Kidney (tissue), 14 donors: Measurements from ENCODE around the gene IRF6. TPM values are rescaled to one million over a fixed set of nuclear protein-coding genes. Genes with fewer than 3 reads are reported as not detected.
A peak's percentile ranks its signal among the peaks of the same experiment; 100 is the strongest.

Experiments
- DNase-seq, 5 donors: peaks; one replicate each; pipeline ENCODE4 v3.0.0-alpha.2; 2013 to 2020
- FAIRE-seq: peaks from 2 replicates; lab custom pipeline; 2012; peaks lifted over from hg19 to GRCh38; lab: Jason Lieb, UNC
- H3K27ac ChIP-seq, 2 donors: one replicate each; pipeline ENCODE4 v1.7.0; 2013; ENCODE audit warnings: low read depth in 2 of 2, low read length in 2 of 2, inconsistent platforms in 1 of 2
- H3K27me3 ChIP-seq: one replicate; pipeline ENCODE4 v1.7.1; 2013; ENCODE audit warnings: low read length, inconsistent platforms; ENCODE audit not compliant: control insufficient read depth, insufficient read depth
- H3K36me3 ChIP-seq, 3 donors: one replicate each; pipeline versions ENCODE4 v1.7.0 to v1.7.1; 2013; ENCODE audit warnings: low read length in 3 of 3, control low read depth in 1 of 3, inconsistent platforms in 1 of 3; ENCODE audit not compliant: insufficient read depth in 3 of 3, control insufficient read depth in 2 of 3
- H3K4me1 ChIP-seq, 3 donors: one replicate each; pipeline versions ENCODE4 v1.7.0 to v1.7.1; 2013; ENCODE audit warnings: low read length in 3 of 3, inconsistent platforms in 1 of 3, low read depth in 1 of 3; ENCODE audit not compliant: control insufficient read depth in 2 of 3, insufficient read depth in 2 of 3
- H3K4me3 ChIP-seq, 3 donors: one replicate each; pipeline versions ENCODE4 v1.7.0 to v1.8.1; 2013; ENCODE audit warnings: low read length in 3 of 3, control low read depth in 1 of 3, inconsistent platforms in 1 of 3
- H3K9ac ChIP-seq, 3 donors: one replicate each; pipeline versions ENCODE4 v1.7.0 to v1.7.1; 2013; ENCODE audit warnings: low read length in 3 of 3, control low read depth in 1 of 3, inconsistent platforms in 1 of 3
- H3K9me3 ChIP-seq, 3 donors: one replicate each; pipeline versions ENCODE4 v1.7.0 to v1.7.1; 2013; ENCODE audit warnings: low read length in 3 of 3, control low read depth in 1 of 3, inconsistent platforms in 1 of 3; ENCODE audit not compliant: control insufficient read depth in 2 of 3, insufficient read depth in 1 of 3
- intact Hi-C: fragments of 100-400 bp; cut with DNase I; formaldehyde crosslinking; loops from one replicate; pipeline ENCODE4 v1.11.1; 2022
- polyA plus RNA-seq: library from polyadenylated mRNA; stranded (reverse); fragments of 350-450 nt; fragmentation: Illumina TruSeq; extraction: RNeasy Lipid Tissue Mini Kit (QIAGEN cat#74804); gene quantifications from one replicate; pipeline ENCODE4 v1.2.3, GENCODE V29; 2014; ENCODE audit warnings: low read depth, low replicate concordance; ENCODE audit not compliant: insufficient read depth
- total RNA-seq: library from RNA; stranded (reverse); fragmentation: NEBNext Ultra II Directional; extraction: Animal tissue kit (Norgen Biotek cat#: 25700); gene quantifications from one replicate; pipeline ENCODE4 v1.2.1, GENCODE V29; 2021
- TF ChIP-seq, protein P1 (sequence below): IDR thresholded peaks from 3 replicates; pipeline ENCODE4 v1.5.1; 2012; ENCODE audit warnings: mild to moderate bottlenecking, moderate library complexity, borderline replicate concordance; ENCODE audit not compliant: insufficient read depth; ENCODE audit errors: extremely low read depth
- donor health status: control.
- donor health status: control.
- donor health status: control.
- donor health status: control.
- donor health status: control.
- donor health status: DM: yes; HTN: yes; CAD: no.
- donor health status: Normal renal cell carcinoma (clear cell type).

The IRF6 gene
- total and polyA plus RNA-seq, 2 donors from 2014 or later = 24.0 to 37.1 TPM

DNA sequence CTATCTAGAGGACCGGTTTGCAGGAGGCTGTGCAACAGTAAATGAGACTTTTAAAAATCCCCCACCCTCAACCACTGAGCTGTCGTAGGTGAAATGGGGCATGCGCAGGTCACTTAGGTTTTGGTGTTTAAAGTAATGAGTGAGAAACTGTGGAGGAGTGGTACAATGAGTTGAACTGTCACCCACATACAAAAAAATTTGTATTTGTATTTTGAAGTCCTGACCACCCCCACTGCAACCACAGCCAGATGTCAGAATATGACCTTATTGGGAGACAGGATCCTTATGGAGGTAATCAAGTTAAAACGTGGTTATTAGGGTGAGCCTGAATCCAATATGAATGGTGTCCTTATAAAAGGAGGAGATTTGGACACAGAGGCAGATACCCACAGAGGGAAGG is 1.6 kb upstream of the IRF6 start:
- intact Hi-C loops = no loop called here
- no peak overlapping the region for H3K27ac ChIP-seq
- H3K9me3 ChIP-seq = no peaks in the 10 kb centered on the region
- DNase-seq = no peak
- no peaks in the 10 kb centered on the region for H3K27me3 ChIP-seq
- H3K36me3 ChIP-seq = no peaks in the 10 kb centered on the region
- H3K9ac ChIP-seq = no peak overlapping the region
- TF ChIP-seq, protein P1, sequence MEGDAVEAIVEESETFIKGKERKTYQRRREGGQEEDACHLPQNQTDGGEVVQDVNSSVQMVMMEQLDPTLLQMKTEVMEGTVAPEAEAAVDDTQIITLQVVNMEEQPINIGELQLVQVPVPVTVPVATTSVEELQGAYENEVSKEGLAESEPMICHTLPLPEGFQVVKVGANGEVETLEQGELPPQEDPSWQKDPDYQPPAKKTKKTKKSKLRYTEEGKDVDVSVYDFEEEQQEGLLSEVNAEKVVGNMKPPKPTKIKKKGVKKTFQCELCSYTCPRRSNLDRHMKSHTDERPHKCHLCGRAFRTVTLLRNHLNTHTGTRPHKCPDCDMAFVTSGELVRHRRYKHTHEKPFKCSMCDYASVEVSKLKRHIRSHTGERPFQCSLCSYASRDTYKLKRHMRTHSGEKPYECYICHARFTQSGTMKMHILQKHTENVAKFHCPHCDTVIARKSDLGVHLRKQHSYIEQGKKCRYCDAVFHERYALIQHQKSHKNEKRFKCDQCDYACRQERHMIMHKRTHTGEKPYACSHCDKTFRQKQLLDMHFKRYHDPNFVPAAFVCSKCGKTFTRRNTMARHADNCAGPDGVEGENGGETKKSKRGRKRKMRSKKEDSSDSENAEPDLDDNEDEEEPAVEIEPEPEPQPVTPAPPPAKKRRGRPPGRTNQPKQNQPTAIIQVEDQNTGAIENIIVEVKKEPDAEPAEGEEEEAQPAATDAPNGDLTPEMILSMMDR = no peak
- no peak overlapping the region for H3K4me3 ChIP-seq
- no peak for FAIRE-seq
- peaks cover 0 to 7% (median 3%) of the 10 kb centered on the region in 3 donors for H3K4me1 ChIP-seq

DNA sequence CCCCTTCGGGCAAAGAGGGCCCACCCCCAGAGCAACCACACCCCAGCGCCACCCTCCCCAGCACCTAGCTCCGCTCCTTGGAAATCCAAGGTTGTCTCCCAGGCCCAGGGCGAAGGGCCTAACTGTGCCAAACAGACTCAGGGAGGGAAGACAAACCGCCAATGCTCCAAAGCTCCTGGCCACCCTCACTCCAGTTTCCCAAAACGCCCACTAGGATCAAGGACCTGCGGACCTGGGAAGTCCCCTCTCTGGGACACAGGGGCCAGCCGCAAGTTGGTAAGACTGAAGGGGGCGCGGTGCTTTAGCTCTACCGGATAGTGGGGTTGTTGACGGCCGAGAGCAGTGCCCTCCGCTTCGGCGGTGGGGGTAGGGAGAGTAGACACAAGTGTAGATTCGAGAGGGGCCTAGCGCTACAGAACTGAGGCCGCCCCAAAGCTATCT is 581 bp downstream of the IRF6 start:
- peak overlapping the region; percentile 74 to 94 (median 84) for H3K4me3 ChIP-seq
- FAIRE-seq = no peak
- H3K9ac ChIP-seq = peak overlapping the region in 2 of 3 donors; percentile 90 to 93

DNA sequence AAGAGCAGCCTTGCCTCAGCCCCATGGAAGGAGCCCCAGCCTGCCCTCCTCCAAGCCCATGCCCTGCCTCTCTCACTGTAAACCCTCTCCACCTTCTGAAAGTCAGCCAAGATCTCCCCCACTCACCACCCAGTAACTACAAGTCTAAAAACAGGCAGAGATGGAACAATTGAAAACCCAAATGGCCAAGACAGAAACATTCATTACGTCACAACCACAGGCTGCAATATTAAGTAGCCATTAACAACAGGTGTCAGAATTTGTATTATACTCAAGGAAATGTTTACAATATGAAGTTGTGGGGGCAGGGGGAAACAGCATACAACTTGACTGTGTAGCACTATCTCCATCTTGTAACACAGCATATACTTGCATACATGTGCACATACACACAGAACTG is 2.4 kb downstream of the IRF6 start:
- Histone ChIP-seq H3K4me3 (peak overlapping the region in 2 of 3 donors; percentile 12 to 24), H3K27me3 (no peaks in the 10 kb centered on the region), H3K36me3 (peaks cover 0 to 5% (median 0%) of the 10 kb centered on the region in 3 donors), H3K4me1 (peaks cover 0 to 8% (median 3%) of the 10 kb centered on the region in 3 donors), H3K27ac (no peak overlapping the region), H3K9ac (no peak overlapping the region), H3K9me3 (no peaks in the 10 kb centered on the region)
- intact Hi-C loops = no loop called here
- TF ChIP-seq, protein P1 = no peak
- no peak for FAIRE-seq
- no peak for DNase-seq

More for the DNA sequence above, 581 bp downstream of the IRF6 start:
- intact Hi-C loops = no loop called here
- TF ChIP-seq, protein P1 = no peak
- Histone ChIP-seq H3K27ac (peak overlapping the region; percentile 85 to 86), H3K4me1 (peaks cover 0 to 8% (median 3%) of the 10 kb centered on the region in 3 donors), H3K27me3 (no peaks in the 10 kb centered on the region), H3K9me3 (no peaks in the 10 kb centered on the region), H3K36me3 (no peaks in the 10 kb centered on the region)
- peak in 4 of 5 donors; percentile 19 to 75 (median 44) for DNase-seq

DNA sequence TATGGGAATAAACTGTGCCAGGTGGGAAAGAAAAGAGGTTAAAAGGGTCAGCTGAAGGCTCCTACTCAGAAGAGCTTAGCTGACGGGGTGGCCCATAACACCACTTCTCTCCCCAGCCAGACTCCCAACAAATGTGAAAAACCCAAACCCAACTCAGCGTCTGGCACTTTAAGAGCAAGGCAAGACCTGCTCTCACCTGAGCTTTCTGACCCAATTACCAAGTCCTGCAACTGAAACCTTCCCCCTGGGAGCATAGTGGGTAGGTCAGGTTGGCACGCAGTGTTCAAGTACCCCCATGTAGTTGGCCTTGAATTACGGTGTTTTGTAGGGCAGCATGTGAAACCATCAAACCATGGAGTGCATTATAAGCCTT is 3.2 kb downstream of the IRF6 start:
- H3K9ac ChIP-seq = no peak overlapping the region
- FAIRE-seq (no peak), DNase-seq (no peak)

More for the DNA sequence above, 3.2 kb downstream of the IRF6 start:
- no peak overlapping the region for H3K27ac ChIP-seq
- TF ChIP-seq, protein P1 = no peak
- H3K27me3 ChIP-seq = no peaks in the 10 kb centered on the region
- H3K36me3 ChIP-seq = peaks cover 0 to 5% (median 0%) of the 10 kb centered on the region in 3 donors
- intact Hi-C loops = no loop called here
- peak overlapping the region in 1 of 3 donors; percentile 12 for H3K4me3 ChIP-seq
- peaks cover 0 to 8% (median 3%) of the 10 kb centered on the region in 3 donors for H3K4me1 ChIP-seq
- H3K9me3 ChIP-seq = no peaks in the 10 kb centered on the region
